Ovary (tissue), 3 donors: ENCODE measurements around the gene SCARF2.

Experiments
- POLR2A ChIP-seq: fragments of 450-650 bp; IDR thresholded peaks from one replicate; pipeline ENCODE4 v1.6.1; 2017; ENCODE audit warnings: antibody characterized with exemption, mild to moderate bottlenecking, moderate library complexity
- TF ChIP-seq, protein P1 (sequence below), 3 donors: fragments of 450-650 bp in 2 of 3; fragments of 200-600 bp in 1 of 3; IDR thresholded peaks; one replicate each; pipeline versions ENCODE4 v1.5.1 to v1.8.0; 2016 to 2022; ENCODE audit warnings: antibody characterized with exemption in 3 of 3, mild to moderate bottlenecking in 1 of 3
- donor health status: DM: no; HTN: no; CAD: no.

DNA sequence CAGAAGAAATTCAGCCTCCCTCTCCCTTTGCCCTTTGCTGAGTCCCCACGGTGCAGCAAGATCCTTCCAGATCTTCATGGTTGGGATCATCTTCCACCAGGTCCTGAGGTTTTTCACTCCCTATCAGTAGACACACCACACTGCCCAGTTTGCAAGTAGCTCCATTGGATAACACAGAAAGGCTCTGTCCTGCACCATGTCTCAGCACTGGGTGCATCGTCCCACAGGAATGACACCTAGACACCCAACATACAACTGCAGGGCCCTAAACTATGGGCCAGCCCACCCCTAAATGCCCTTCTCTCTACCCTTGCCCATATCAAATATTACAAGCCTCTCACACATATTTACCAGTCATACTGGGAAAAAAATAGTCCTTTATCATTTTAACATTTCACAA is 48.6 kb upstream of the SCARF2 start:
- TF ChIP-seq, protein P1, sequence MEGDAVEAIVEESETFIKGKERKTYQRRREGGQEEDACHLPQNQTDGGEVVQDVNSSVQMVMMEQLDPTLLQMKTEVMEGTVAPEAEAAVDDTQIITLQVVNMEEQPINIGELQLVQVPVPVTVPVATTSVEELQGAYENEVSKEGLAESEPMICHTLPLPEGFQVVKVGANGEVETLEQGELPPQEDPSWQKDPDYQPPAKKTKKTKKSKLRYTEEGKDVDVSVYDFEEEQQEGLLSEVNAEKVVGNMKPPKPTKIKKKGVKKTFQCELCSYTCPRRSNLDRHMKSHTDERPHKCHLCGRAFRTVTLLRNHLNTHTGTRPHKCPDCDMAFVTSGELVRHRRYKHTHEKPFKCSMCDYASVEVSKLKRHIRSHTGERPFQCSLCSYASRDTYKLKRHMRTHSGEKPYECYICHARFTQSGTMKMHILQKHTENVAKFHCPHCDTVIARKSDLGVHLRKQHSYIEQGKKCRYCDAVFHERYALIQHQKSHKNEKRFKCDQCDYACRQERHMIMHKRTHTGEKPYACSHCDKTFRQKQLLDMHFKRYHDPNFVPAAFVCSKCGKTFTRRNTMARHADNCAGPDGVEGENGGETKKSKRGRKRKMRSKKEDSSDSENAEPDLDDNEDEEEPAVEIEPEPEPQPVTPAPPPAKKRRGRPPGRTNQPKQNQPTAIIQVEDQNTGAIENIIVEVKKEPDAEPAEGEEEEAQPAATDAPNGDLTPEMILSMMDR (IDR thresholded peaks at IDR 0.05) = no peak
- no peak for TF ChIP-seq POLR2A
